ENCODE measurements around the gene ACOXL. TPM values are rescaled to one million over a fixed set of nuclear protein-coding genes. Genes with fewer than 3 reads are reported as not detected.

ACOXL gene
- total RNA-seq, 1 donor from 2014 or later: 0.20 TPM

GRCh38 chr2:110816404-110817365 lies 84.3 kb downstream of the ACOXL start:
- Mint-ChIP-seq H3K4me1 (peaks cover 23% of the 10 kb centered on the region), H3K27ac (no peak overlapping the region), H3K9me3 (no peaks in the 10 kb centered on the region), H3K27me3 (no peaks in the 10 kb centered on the region), H3K4me3 (no peak overlapping the region), H3K36me3 (ENCODE audit: low read depth) (no peaks in the 10 kb centered on the region)
- no peak for DNase-seq
- ChIA-PET CTCF (no interaction called here), POLR2A (no interaction called here)
- ATAC-seq (ENCODE audit: low read depth): no peak
- TF ChIP-seq, protein P1, sequence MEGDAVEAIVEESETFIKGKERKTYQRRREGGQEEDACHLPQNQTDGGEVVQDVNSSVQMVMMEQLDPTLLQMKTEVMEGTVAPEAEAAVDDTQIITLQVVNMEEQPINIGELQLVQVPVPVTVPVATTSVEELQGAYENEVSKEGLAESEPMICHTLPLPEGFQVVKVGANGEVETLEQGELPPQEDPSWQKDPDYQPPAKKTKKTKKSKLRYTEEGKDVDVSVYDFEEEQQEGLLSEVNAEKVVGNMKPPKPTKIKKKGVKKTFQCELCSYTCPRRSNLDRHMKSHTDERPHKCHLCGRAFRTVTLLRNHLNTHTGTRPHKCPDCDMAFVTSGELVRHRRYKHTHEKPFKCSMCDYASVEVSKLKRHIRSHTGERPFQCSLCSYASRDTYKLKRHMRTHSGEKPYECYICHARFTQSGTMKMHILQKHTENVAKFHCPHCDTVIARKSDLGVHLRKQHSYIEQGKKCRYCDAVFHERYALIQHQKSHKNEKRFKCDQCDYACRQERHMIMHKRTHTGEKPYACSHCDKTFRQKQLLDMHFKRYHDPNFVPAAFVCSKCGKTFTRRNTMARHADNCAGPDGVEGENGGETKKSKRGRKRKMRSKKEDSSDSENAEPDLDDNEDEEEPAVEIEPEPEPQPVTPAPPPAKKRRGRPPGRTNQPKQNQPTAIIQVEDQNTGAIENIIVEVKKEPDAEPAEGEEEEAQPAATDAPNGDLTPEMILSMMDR (IDR thresholded peaks at IDR 0.05): no peak
- intact Hi-C loops (cut with micrococcal nuclease): no loop called here

GRCh38 chr2:110818767-110819481 lies 86.6 kb downstream of the ACOXL start:
- no peak for DNase-seq
- Mint-ChIP-seq H3K27ac (no peak overlapping the region), H3K27me3 (no peaks in the 10 kb centered on the region), H3K4me3 (no peak overlapping the region), H3K9me3 (peaks cover 3% of the 10 kb centered on the region), H3K4me1 (peaks cover 20% of the 10 kb centered on the region), H3K36me3 (ENCODE audit: low read depth) (no peaks in the 10 kb centered on the region)
- no peak for ATAC-seq (ENCODE audit: low read depth)
- intact Hi-C loops (cut with micrococcal nuclease): no loop called here
- ChIA-PET POLR2A (no interaction called here), CTCF (no interaction called here)
- TF ChIP-seq, protein P1 (IDR thresholded peaks at IDR 0.05): no peak

DNA sequence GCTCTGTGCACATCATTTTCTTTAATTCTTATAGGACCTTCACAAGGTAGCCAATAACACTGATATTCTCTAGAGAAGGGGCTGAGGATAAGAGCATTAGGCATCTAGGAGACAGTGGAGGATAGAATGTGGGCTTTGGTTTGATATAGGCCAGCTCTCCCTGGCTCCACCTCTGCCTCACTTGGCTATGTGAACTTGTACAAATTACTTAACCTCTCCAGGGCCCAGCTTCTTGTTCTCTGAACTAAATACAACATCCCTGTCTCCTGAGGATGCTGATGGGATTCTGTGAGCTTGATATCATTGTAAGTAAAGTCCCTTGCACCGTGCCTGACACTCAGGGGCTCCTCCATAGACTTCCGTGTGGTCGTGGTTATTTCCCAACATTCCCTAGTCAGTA lies 87.3 kb downstream of the ACOXL start:
- Mint-ChIP-seq H3K27ac (no peak overlapping the region), H3K27me3 (no peaks in the 10 kb centered on the region), H3K36me3 (ENCODE audit: low read depth) (no peaks in the 10 kb centered on the region), H3K4me3 (no peak overlapping the region), H3K9me3 (peaks cover 9% of the 10 kb centered on the region), H3K4me1 (peaks cover 20% of the 10 kb centered on the region)
- TF ChIP-seq, protein P1 (IDR thresholded peaks at IDR 0.05): no peak
- ATAC-seq (ENCODE audit: low read depth) (no peak), DNase-seq (no peak)
- intact Hi-C loops (cut with micrococcal nuclease): no loop called here
- CTCF ChIA-PET: no interaction called here
- POLR2A ChIA-PET: no interaction called here

DNA sequence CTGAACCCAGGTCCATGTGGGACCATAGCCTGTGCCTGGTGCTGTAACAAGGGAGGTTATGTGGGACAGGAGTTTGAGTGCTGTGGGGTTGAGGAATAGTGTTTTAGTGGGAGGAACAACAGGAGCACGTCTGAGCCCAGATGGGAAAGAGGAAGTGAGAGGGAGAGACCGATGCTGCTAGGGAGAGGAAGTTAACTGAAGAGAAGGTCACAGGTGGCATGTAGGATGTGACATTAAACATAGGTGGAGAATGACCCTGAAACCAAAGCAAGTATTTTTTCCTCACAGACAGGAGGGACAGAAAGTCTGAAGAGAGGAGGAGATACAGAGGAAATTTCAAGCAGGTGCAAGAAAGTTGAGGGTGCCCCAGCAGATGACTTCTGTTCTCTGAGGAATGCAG lies 87.8 kb downstream of the ACOXL start:
- no peak overlapping the region for H3K27ac Mint-ChIP-seq
- no peak for DNase-seq
- ATAC-seq (ENCODE audit: low read depth): peak; percentile 28
- H3K36me3 Mint-ChIP-seq (ENCODE audit: low read depth): no peaks in the 10 kb centered on the region
- H3K4me3 Mint-ChIP-seq: peak overlapping the region; percentile 0
- H3K4me1 Mint-ChIP-seq: peaks cover 20% of the 10 kb centered on the region
- H3K9me3 Mint-ChIP-seq: peaks cover 12% of the 10 kb centered on the region
- TF ChIP-seq, protein P1 (IDR thresholded peaks at IDR 0.05): no peak
- ChIA-PET CTCF (no interaction called here), POLR2A (no interaction called here)
- no peaks in the 10 kb centered on the region for H3K27me3 Mint-ChIP-seq
- intact Hi-C loops (cut with micrococcal nuclease): no loop called here

GRCh38 chr2:110823165-110823564 lies 90.8 kb downstream of the ACOXL start:
- no peak for DNase-seq
- no peaks in the 10 kb centered on the region for H3K36me3 Mint-ChIP-seq (ENCODE audit: low read depth)
- peaks cover 20% of the 10 kb centered on the region for H3K4me1 Mint-ChIP-seq
- H3K4me3 Mint-ChIP-seq: no peak overlapping the region
- CTCF ChIA-PET: no interaction called here
- no peak for ATAC-seq (ENCODE audit: low read depth)
- H3K27me3 Mint-ChIP-seq: peaks cover 2% of the 10 kb centered on the region
- intact Hi-C loops (cut with micrococcal nuclease): no loop called here
- POLR2A ChIA-PET: interaction anchor here (0.8 kb wide), 1 partner anchor 9 kb away, joined by 3 read pairs; no protein-coding TSS in a partner anchor
- TF ChIP-seq, protein P1 (IDR thresholded peaks at IDR 0.05): no peak
- no peak overlapping the region for H3K27ac Mint-ChIP-seq
- peaks cover 12% of the 10 kb centered on the region for H3K9me3 Mint-ChIP-seq
